ENCODE measurements around the gene ZCCHC3. TPM values are rescaled to one million over a fixed set of nuclear protein-coding genes. Genes with fewer than 3 reads are reported as not detected.

The ZCCHC3 gene
- total RNA-seq, 1 donor from 2014 or later, result 22.4 TPM

- peaks cover 35% of the 10 kb centered on the region for H3K4me1 Mint-ChIP-seq (ENCODE audit: unreplicated experiment)
- H3K27me3 Mint-ChIP-seq (ENCODE audit: unreplicated experiment), result no peaks in the 10 kb centered on the region
- TF ChIP-seq, protein P1, sequence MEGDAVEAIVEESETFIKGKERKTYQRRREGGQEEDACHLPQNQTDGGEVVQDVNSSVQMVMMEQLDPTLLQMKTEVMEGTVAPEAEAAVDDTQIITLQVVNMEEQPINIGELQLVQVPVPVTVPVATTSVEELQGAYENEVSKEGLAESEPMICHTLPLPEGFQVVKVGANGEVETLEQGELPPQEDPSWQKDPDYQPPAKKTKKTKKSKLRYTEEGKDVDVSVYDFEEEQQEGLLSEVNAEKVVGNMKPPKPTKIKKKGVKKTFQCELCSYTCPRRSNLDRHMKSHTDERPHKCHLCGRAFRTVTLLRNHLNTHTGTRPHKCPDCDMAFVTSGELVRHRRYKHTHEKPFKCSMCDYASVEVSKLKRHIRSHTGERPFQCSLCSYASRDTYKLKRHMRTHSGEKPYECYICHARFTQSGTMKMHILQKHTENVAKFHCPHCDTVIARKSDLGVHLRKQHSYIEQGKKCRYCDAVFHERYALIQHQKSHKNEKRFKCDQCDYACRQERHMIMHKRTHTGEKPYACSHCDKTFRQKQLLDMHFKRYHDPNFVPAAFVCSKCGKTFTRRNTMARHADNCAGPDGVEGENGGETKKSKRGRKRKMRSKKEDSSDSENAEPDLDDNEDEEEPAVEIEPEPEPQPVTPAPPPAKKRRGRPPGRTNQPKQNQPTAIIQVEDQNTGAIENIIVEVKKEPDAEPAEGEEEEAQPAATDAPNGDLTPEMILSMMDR (IDR thresholded peaks at IDR 0.05), result no peak
- peak overlapping the region; percentile 52 for H3K27ac Mint-ChIP-seq (ENCODE audit: unreplicated experiment)
- H3K4me3 Mint-ChIP-seq (ENCODE audit: unreplicated experiment), result peak overlapping the region; percentile 78
- DNase-seq (ENCODE audit: extremely low spot score, unreplicated experiment), result no peak
- H3K9me3 Mint-ChIP-seq (ENCODE audit: unreplicated experiment), result no peaks in the 10 kb centered on the region
- no peaks in the 10 kb centered on the region for H3K36me3 Mint-ChIP-seq (ENCODE audit: unreplicated experiment)
Measured at GRCh38 chr20:328027-328974, 30.9 kb downstream of the ZCCHC3 start.

GRCh38 chr20:328975-329695, 31.8 kb downstream of the ZCCHC3 start:
- Mint-ChIP-seq H3K4me1 (ENCODE audit: unreplicated experiment) (peaks cover 31% of the 10 kb centered on the region), H3K9me3 (ENCODE audit: unreplicated experiment) (no peaks in the 10 kb centered on the region), H3K27ac (ENCODE audit: unreplicated experiment) (peak overlapping the region; percentile 31), H3K4me3 (ENCODE audit: unreplicated experiment) (peak overlapping the region; percentile 78), H3K36me3 (ENCODE audit: unreplicated experiment) (no peaks in the 10 kb centered on the region), H3K27me3 (ENCODE audit: unreplicated experiment) (no peaks in the 10 kb centered on the region)
- no peak for DNase-seq (ENCODE audit: extremely low spot score, unreplicated experiment)
- TF ChIP-seq, protein P1 (IDR thresholded peaks at IDR 0.05), result no peak

DNA sequence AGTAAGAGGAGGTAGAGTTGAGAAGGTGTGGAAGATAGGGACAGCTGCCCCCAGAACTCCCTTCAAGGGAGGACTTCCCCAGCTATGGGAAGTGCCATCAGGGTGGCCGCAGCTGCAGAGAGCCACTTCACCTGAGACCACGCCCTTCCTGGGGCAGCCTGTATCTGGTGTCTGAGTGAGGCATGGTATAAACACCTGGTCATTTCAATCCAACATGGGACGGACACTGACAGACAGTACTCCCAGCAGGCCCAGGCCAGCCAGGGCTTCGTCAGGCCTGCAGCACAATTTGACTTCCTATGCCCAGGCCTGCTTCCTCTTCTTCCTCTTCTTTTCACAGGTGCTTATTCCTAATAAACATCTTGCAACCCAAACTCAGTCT, 32.5 kb downstream of the ZCCHC3 start:
- H3K27ac Mint-ChIP-seq (ENCODE audit: unreplicated experiment), result peak overlapping the region; percentile 34
- TF ChIP-seq, protein P1 (IDR thresholded peaks at IDR 0.05), result no peak
- no peaks in the 10 kb centered on the region for H3K36me3 Mint-ChIP-seq (ENCODE audit: unreplicated experiment)
- no peaks in the 10 kb centered on the region for H3K27me3 Mint-ChIP-seq (ENCODE audit: unreplicated experiment)
- no peak overlapping the region for H3K4me3 Mint-ChIP-seq (ENCODE audit: unreplicated experiment)
- peaks cover 31% of the 10 kb centered on the region for H3K4me1 Mint-ChIP-seq (ENCODE audit: unreplicated experiment)
- no peaks in the 10 kb centered on the region for H3K9me3 Mint-ChIP-seq (ENCODE audit: unreplicated experiment)
- no peak for DNase-seq (ENCODE audit: extremely low spot score, unreplicated experiment)

DNA sequence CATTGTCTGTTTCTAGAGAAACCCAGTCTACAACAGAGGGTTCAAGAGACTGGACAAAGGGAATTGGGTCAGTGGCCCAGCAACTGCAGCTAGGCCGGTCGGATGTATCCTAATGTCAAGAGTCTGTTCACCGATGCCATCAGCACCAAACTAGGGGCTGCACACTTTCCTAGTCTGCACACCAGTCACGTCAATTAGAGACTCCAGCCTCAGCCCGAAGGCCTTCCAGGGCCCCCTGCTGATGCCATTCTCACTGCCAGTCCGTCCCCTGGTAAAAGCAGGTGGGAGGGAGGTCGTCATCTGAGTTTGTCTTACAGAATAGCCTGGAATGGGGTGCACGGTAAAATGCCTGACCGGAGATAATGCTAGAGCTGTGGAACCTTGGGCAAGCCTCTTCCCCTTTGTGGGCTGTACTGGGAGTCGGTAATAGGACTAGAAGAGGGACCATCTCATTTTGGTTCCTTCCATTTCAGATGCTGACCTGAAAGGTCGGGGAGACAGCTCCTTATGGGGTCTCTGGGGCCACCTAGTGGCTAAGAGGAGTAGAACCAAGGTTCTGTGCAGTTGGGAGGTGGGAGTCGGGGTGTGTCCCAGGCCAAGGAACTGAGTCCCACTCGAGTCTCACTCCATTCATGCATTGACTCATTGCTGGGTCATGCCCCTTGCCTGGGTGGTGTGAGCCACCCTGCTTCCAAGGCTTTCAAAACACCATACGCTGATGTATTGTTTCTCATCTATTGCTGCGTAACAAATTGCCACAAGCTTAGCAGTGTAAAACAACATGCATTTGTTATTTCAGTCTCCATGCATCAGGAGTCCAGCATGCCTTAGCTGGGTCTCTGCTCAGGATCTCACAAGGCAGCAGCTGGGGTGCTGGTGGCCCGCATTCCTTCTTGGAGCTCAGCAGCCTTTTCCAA, 33.1 kb downstream of the ZCCHC3 start:
- TF ChIP-seq, protein P1 (IDR thresholded peaks at IDR 0.05), result peak; percentile 90
- Mint-ChIP-seq H3K9me3 (ENCODE audit: unreplicated experiment) (no peaks in the 10 kb centered on the region), H3K27me3 (ENCODE audit: unreplicated experiment) (no peaks in the 10 kb centered on the region), H3K36me3 (ENCODE audit: unreplicated experiment) (no peaks in the 10 kb centered on the region), H3K27ac (ENCODE audit: unreplicated experiment) (peak overlapping the region; percentile 34), H3K4me3 (ENCODE audit: unreplicated experiment) (no peak overlapping the region), H3K4me1 (ENCODE audit: unreplicated experiment) (peaks cover 31% of the 10 kb centered on the region)
- peak; percentile 86 for DNase-seq (ENCODE audit: extremely low spot score, unreplicated experiment)

Measured in osteocyte (in vitro differentiated cells).